ENCODE measurements around the gene IGFBP6.
"Not testable (repeated sequence)": the region's sequence is repeated elsewhere in the genome, so short reads cannot be mapped to it uniquely, and the experiment has no call there.

The IGFBP6 gene

DNA sequence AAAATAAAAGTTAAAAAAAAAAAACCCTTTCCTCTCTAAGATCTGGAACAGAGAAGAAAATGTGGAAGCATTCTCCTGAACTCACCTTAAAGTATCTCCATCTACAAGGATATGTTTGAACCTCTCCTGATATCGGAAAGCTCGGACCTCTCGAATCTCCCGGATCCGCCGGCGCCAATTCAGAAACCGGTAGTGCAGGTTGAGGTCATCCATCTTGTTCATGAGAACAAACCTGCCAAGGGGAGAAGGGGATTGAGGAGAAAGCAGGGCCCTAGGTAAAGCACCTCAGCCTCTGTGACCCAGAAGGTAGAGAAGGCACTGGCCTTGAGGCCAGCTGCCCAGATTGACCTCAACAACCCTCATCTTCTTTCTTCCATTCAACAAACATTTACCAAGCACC is 20.4 kb upstream of the IGFBP6 start:
- H3K9me3 Mint-ChIP-seq, result no peaks in the 10 kb centered on the region
- no peaks in the 10 kb centered on the region for H3K27me3 Mint-ChIP-seq
- ATAC-seq, result no peak
- H3K27ac Mint-ChIP-seq, result no peak overlapping the region
- peaks cover 64% of the 10 kb centered on the region for H3K4me1 Mint-ChIP-seq
- peak overlapping the region in 1 of 2 donors; percentile 28 for H3K4me3 Mint-ChIP-seq
- no peak for DNase-seq

- Mint-ChIP-seq H3K9me3 (no peaks in the 10 kb centered on the region), H3K4me1 (peaks cover 52% of the 10 kb centered on the region), H3K27ac (peak overlapping the region; percentile 97 to 99), H3K27me3 (no peaks in the 10 kb centered on the region), H3K4me3 (peak overlapping the region; percentile 83 to 97)
- DNase-seq, result peak in 1 of 2 donors; percentile 63
- peak; percentile 58 for ATAC-seq
Observed at GRCh38 chr12:53078425-53079225, 18.8 kb upstream of the IGFBP6 start.

DNA sequence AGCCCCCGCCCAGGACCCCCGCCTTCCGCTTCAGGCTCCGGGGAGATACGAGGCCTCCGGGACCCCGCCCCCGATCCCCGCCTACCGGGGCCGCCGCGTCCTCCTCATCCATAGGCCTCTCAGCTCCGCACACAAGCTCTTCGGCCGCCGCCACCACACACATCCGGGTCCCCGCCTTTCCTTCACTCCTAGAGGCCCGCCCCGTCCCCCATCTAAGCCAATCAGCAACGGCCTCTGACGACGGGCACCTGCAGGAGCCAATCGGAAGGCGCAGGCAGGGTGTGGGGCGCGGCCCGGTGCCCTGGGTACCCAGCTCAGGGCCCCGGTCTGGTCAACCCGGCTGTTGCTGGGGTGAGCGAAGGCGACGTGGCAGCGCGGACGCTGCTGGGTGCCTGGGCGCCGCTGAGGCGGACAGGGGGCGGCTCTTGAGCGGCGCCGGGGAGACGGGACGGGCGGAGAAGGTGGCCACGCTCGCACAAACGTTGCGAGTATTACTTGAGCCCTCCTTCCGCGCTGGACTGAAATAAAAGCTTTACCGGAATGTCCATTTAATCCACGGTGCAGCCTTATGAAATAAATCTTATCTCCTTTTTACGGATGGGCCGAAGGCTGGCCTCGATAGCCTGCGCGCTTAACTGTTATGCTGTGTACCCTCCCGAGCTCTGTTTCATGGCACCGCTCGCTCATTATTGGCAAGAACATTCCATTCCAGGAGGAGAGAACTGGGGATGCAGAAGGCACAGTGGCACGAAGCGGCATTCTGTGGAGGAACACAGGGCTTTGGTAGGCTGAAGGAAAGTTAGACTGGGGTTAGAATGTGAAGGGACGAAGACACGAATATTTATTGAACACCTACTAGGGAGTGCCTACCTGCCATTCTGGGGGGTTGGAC is 18.0 kb upstream of the IGFBP6 start, which contains the start of gene SPRYD3:
Gene SPRYD3 (minus strand): TSS at position 165 of the 892 bp plus-strand sequence. CDS start 57 bp downstream, at position 108.
- H3K4me1 Mint-ChIP-seq, result peaks cover 44% of the 10 kb centered on the region
- peak within 1 kb of the TSS; percentile 83 to 97 for H3K4me3 Mint-ChIP-seq
- ATAC-seq (peak; percentile 98), DNase-seq (peak; percentile 98)
- no peaks in the 10 kb centered on the region for H3K9me3 Mint-ChIP-seq
- H3K27me3 Mint-ChIP-seq, result no peaks in the 10 kb centered on the region
- H3K27ac Mint-ChIP-seq, result peak within 1 kb of the TSS; percentile 97 to 99

DNA sequence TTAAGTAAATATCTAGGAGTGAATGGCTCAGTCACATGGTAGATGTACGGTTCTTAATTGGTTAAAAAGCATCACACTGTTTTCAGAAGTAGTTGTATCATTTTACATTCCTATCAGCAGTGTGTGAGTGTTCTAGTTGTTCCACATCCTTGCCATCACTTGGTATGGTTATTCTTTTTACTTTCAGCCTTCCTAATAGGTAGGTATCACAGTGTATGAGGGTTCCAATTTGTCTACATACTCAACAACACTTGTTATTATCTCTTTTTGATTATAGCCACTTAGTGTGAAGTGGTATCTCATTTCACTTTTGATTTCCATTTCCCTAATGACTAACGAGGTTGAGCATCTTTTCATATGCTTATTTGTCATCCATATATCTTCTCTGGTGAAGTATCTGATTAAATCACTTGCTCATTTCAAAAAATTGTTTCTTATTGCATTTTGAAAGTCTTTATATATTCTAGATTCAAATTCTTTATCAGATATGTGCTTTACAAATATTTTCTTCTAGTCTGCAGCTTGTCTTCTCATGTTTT is 14.8 kb upstream of the IGFBP6 start:
- no peaks in the 10 kb centered on the region for H3K9me3 Mint-ChIP-seq
- ATAC-seq (no peak), DNase-seq (no peak)
- peaks cover 13% of the 10 kb centered on the region for H3K4me1 Mint-ChIP-seq
- H3K27ac Mint-ChIP-seq, result peak overlapping the region in 1 of 2 donors; percentile 55
- no peak overlapping the region for H3K4me3 Mint-ChIP-seq
- no peaks in the 10 kb centered on the region for H3K27me3 Mint-ChIP-seq

- Mint-ChIP-seq H3K4me3 (no peak overlapping the region), H3K27ac (no peak overlapping the region), H3K9me3 (no peaks in the 10 kb centered on the region), H3K4me1 (no peaks in the 10 kb centered on the region), H3K27me3 (no peaks in the 10 kb centered on the region)
- DNase-seq, result no peak
- ATAC-seq, result no peak
Observed at GRCh38 chr12:53086361-53086760, 11.1 kb upstream of the IGFBP6 start.

DNA sequence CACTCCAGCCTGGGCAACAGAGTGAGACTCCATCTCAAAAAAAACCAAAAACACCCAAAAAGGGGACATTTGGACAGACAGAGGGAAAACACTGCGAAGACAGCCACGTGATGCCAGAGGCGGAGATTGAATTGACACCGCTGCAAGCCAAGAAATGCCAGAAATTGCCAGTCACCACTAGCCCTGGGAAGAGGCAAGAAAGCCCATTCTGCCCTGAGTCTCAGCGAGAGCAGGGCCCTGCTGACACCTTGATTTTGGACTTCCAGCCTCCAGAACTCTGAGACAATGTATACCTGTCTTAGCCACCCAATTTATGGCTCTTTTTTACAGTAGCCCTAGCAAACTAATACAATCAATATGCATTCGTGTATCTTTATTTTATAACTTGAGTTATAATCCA is 7.4 kb upstream of the IGFBP6 start:
- H3K27ac Mint-ChIP-seq, result no peak overlapping the region

GRCh38 chr12:53090554-53090953 is 6.9 kb upstream of the IGFBP6 start:
- ATAC-seq (no peak), DNase-seq (no peak)
- Mint-ChIP-seq H3K4me1 (peaks cover 12% of the 10 kb centered on the region), H3K4me3 (no peak overlapping the region), H3K27ac (no peak overlapping the region), H3K9me3 (no peaks in the 10 kb centered on the region), H3K27me3 (no peaks in the 10 kb centered on the region)

More for the DNA sequence above, 7.4 kb upstream of the IGFBP6 start:
- H3K9me3 Mint-ChIP-seq, result no peaks in the 10 kb centered on the region
- H3K27me3 Mint-ChIP-seq, result no peaks in the 10 kb centered on the region
- ATAC-seq (no peak), DNase-seq (no peak)
- no peak overlapping the region for H3K4me3 Mint-ChIP-seq
- H3K4me1 Mint-ChIP-seq, result peaks cover 12% of the 10 kb centered on the region

GRCh38 chr12:53091756-53092155 is 5.7 kb upstream of the IGFBP6 start:
- Mint-ChIP-seq H3K4me3 (no peak overlapping the region), H3K4me1 (peaks cover 19% of the 10 kb centered on the region), H3K9me3 (no peaks in the 10 kb centered on the region), H3K27ac (no peak overlapping the region), H3K27me3 (peaks cover 7% of the 10 kb centered on the region)
- DNase-seq (no peak), ATAC-seq (no peak)

DNA sequence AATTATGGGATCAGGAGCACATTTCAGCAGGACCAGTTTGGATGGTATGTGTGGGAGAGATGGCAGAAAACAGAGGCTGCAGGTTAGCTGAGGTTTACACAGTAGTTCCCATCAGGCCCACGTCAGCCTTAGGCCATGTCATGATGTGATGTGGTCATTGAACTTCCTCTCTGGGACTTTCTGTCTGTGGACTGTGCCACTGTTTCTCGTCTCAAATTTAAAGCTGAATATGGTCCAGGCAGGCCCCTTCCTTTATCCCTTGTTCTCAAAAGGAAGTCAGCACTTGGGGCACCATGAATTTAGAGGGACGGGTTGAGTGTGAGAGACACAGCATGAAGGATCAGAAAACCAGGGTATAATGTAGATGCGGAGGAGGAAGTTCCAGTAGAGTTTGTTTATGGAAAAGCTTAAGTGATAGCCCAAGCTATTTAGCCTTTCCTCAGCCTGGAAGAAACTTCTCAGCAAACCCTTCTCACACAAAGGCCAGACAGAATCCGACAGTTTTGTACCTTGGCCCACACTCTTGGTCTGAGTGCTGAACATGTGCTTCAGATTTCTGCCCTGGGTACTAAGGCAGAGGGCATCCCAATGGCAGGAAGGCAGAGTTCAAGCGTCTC is 3.6 kb upstream of the IGFBP6 start:
- ATAC-seq (no peak), DNase-seq (no peak)
- Mint-ChIP-seq H3K4me3 (no peak overlapping the region), H3K9me3 (no peaks in the 10 kb centered on the region), H3K4me1 (peaks cover 40% of the 10 kb centered on the region), H3K27ac (peak overlapping the region in 1 of 2 donors; percentile 23), H3K27me3 (peaks cover 15% of the 10 kb centered on the region)

DNA sequence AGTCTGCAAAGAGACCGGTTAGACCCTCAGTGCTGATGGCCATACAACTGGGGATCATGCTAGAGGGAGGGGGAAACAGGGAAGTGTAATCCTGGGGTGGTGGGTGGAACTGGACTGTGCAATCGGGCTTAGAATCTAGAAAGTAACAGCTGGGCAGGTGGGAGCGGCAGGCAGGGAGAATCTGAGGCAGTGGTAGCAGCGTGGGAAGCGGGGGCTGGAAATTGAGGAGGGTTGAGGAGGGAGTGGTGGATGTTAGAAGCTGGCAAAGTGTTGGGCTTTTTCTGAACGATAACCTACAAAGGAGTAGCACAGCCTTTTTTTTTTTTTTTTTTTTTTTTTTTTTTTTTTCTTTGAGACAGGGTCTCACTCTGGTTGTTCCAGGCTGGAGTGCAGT is 3.1 kb upstream of the IGFBP6 start:
- H3K27me3 Mint-ChIP-seq, result peaks cover 15% of the 10 kb centered on the region
- no peak overlapping the region for H3K4me3 Mint-ChIP-seq
- no peak for DNase-seq
- H3K4me1 Mint-ChIP-seq, result peaks cover 45% of the 10 kb centered on the region
- no peaks in the 10 kb centered on the region for H3K9me3 Mint-ChIP-seq
- no peak for ATAC-seq
- no peak overlapping the region for H3K27ac Mint-ChIP-seq

DNA sequence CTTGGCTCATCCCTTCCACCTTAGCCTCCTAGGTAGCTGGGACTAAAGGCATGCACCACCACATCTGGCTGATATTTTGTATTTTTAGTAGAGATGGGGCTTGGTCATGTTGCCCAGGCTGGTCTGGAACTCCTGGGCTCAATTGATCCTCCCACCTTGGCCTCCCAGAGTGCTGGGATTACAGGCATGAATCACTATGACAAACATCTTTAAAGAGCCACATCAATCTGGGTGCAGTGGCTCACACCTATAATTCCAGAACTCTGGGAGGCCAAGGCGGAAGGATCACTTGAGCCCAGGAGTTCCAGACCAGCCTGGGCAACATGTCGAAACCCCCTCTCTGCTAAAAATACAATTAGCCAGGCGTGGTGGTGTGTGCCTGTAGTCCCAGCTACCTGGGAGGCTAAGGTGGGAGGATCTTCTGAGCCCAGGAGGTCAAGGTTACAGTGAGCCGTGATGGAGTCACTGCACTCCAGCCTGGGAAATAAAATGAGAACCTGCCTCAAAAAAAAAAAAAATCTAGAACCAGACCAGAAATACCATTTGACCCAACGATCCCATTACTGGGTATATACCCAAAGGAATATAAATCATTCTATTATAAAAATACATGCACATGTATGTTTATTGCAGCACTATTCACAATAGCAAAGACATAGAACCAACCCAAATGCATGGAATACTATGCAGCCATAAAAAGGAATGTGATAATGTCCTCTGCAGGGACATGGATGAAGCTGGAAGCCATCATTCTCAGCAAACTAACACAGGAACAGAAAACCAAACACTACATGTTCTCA is 2.5 kb upstream of the IGFBP6 start:
- ATAC-seq, DNase-seq, H3K4me3 Mint-ChIP-seq: not testable (repeated sequence)

DNA sequence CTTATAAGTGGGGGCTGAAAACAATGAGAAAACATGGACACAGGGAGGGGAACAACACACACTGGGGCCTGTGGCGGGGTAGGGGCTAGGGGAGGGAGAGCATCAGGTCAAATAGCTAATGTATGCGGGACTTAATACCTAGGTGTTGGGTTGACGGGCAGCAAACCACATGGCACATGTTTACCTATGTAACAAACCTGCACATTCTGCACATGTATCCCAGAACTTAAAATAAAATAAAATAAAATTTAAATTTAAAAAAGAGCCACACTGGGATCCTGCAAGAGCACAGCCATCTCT is 1.9 kb upstream of the IGFBP6 start:
- H3K9me3 Mint-ChIP-seq, H3K4me3 Mint-ChIP-seq, H3K27ac Mint-ChIP-seq, ATAC-seq, DNase-seq: not testable (repeated sequence)
- peaks cover 49% of the 10 kb centered on the region for H3K4me1 Mint-ChIP-seq
- peaks cover 15% of the 10 kb centered on the region for H3K27me3 Mint-ChIP-seq

More for the DNA sequence above, 2.5 kb upstream of the IGFBP6 start:
- H3K9me3 Mint-ChIP-seq, H3K27ac Mint-ChIP-seq: not testable (repeated sequence)
- H3K4me1 Mint-ChIP-seq, result peaks cover 49% of the 10 kb centered on the region
- peaks cover 15% of the 10 kb centered on the region for H3K27me3 Mint-ChIP-seq

DNA sequence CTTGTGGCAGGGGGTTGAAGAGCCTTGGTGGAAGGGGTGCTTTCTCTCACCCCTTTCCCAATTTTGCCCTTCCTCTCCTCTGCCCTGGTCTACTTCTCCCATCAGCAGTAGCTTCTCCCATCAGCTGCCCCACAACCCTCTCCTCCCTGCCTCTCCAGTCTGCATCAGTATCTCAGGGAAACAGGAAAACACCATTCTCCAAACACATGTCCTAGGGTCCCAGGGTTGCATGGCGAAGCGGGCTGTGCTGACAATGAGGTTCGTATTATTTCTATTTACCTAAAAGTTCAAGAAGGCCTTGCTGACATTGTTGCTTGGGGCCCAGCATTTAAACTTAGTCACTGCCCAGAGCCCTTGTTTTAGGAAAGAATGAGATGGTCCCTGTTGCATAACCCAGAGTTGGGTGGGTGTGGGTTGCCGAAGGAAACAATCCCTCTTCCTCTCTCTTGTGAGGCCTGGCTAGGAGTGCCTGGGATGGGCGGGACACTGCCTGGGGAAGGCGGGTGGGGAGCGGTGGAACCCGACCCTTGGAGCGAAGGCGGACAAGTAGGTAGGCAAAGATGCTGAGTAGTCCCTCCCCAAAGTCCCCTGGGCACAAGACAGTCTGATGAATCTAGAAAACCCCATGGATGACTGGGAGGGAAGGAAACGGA is 1.3 kb upstream of the IGFBP6 start:
- H3K4me1 Mint-ChIP-seq, result peaks cover 50% of the 10 kb centered on the region
- ATAC-seq (no peak), DNase-seq (no peak)
- H3K9me3 Mint-ChIP-seq, result no peaks in the 10 kb centered on the region
- H3K27ac Mint-ChIP-seq, result no peak overlapping the region
- peaks cover 15% of the 10 kb centered on the region for H3K27me3 Mint-ChIP-seq
- H3K4me3 Mint-ChIP-seq, result peak overlapping the region in 1 of 2 donors; percentile 88

- H3K9me3 Mint-ChIP-seq, result no peaks in the 10 kb centered on the region
- DNase-seq, result no peak
- peaks cover 55% of the 10 kb centered on the region for H3K4me1 Mint-ChIP-seq
- H3K27ac Mint-ChIP-seq, result peak overlapping the region in 1 of 2 donors; percentile 81
- no peak for ATAC-seq
- peak overlapping the region; percentile 82 to 88 for H3K4me3 Mint-ChIP-seq
- H3K27me3 Mint-ChIP-seq, result peaks cover 15% of the 10 kb centered on the region
Observed at GRCh38 chr12:53096759-53097158, 708 bp upstream of the IGFBP6 start.

Data from stimulated activated naive CD8-positive, alpha-beta T cell treated with anti-CD3 and anti-CD28 coated beads, Interleukin-15, amount 100 ng/mL, for 72 hours (primary cell).